ENCODE data around the gene YWHAH. TPM values are rescaled to one million over a fixed set of nuclear protein-coding genes. Genes with fewer than 3 reads are reported as not detected.
A peak's percentile ranks its signal among the peaks of the same experiment; 100 is the strongest.

Gene YWHAH
- total RNA-seq, result 58.3 TPM

GRCh38 chr22:31943978-31944699 lies at the start of gene YWHAH:
Gene YWHAH (plus strand): TSS chr22:31944535. CDS start chr22:31944734, 199 bp downstream.
- ATAC-seq, result peak; percentile 94

GRCh38 chr22:31895411-31896123 lies 48.8 kb upstream of the YWHAH start:
- ATAC-seq, result no peak

GRCh38 chr22:31896472-31896871 lies 47.9 kb upstream of the YWHAH start:
- ATAC-seq, result no peak

- ATAC-seq, result no peak
These were observed 46.2 kb upstream of the YWHAH start for GRCh38 chr22:31897842-31898805.

- ATAC-seq, result no peak
These were observed 45.4 kb upstream of the YWHAH start for GRCh38 chr22:31898926-31899325.

GRCh38 chr22:31899669-31900068 lies 44.7 kb upstream of the YWHAH start:
- no peak for ATAC-seq

- ATAC-seq, result no peak
These were observed 42.8 kb upstream of the YWHAH start for GRCh38 chr22:31901388-31902137.

- ATAC-seq, result no peak
These were observed 39.7 kb upstream of the YWHAH start for GRCh38 chr22:31904651-31905050.

- no peak for ATAC-seq
These were observed 39.0 kb upstream of the YWHAH start for GRCh38 chr22:31905356-31905755.

- no peak for ATAC-seq
These were observed 38.2 kb upstream of the YWHAH start for GRCh38 chr22:31906086-31906485.

GRCh38 chr22:31906569-31906968 lies 37.8 kb upstream of the YWHAH start:
- no peak for ATAC-seq

- no peak for ATAC-seq
These were observed 34.4 kb upstream of the YWHAH start for GRCh38 chr22:31909977-31910376.

- no peak for ATAC-seq
These were observed 32.5 kb upstream of the YWHAH start for GRCh38 chr22:31911565-31912406.

GRCh38 chr22:31912407-31912743 lies 32.0 kb upstream of the YWHAH start:
- ATAC-seq, result no peak

GRCh38 chr22:31915586-31915985 lies 28.7 kb upstream of the YWHAH start:
- no peak for ATAC-seq

- ATAC-seq, result peak; percentile 38
These were observed 27.0 kb upstream of the YWHAH start for GRCh38 chr22:31917227-31917921.

GRCh38 chr22:31919730-31920129 lies 24.6 kb upstream of the YWHAH start:
- no peak for ATAC-seq

GRCh38 chr22:31920306-31920705 lies 24.0 kb upstream of the YWHAH start:
- no peak for ATAC-seq

- no peak for ATAC-seq
These were observed 23.2 kb upstream of the YWHAH start for GRCh38 chr22:31921106-31921505.

- ATAC-seq, result no peak
These were observed 21.8 kb upstream of the YWHAH start for GRCh38 chr22:31922534-31922933.

- no peak for ATAC-seq
These were observed 21.2 kb upstream of the YWHAH start for GRCh38 chr22:31923136-31923535.

Data from esophagus mucosa (tissue), 1 donor.